Ishikawa (cell line): ENCODE results near the gene ARHGEF28.

Experiments
- CEBPB ChIP-seq: IDR thresholded peaks from 2 replicates; pipeline ENCODE4 v1.6.1; 2012
- CREB1 ChIP-seq: IDR thresholded peaks from 2 replicates; pipeline ENCODE4 v1.6.1; 2012; ENCODE audit warnings: low read depth
- EGR1 ChIP-seq: IDR thresholded peaks from 2 replicates; pipeline ENCODE4 v1.6.1; 2012
- EP300 ChIP-seq: IDR thresholded peaks from 2 replicates; pipeline ENCODE4 v1.6.1; 2012; ENCODE audit warnings: borderline replicate concordance
- FOXM1 ChIP-seq: IDR thresholded peaks from 2 replicates; pipeline ENCODE4 v1.6.1; 2012; ENCODE audit warnings: low read depth, borderline replicate concordance
- NFIC ChIP-seq: IDR thresholded peaks from 2 replicates; pipeline ENCODE4 v1.6.1; 2012
- RAD21 ChIP-seq: IDR thresholded peaks from 2 replicates; pipeline ENCODE4 v1.6.1; 2012; ENCODE audit warnings: low read depth
- TAF1 ChIP-seq: IDR thresholded peaks from 2 replicates; pipeline ENCODE4 v1.6.1; 2012; ENCODE audit warnings: low read depth, mild to moderate bottlenecking
- TCF12 ChIP-seq: IDR thresholded peaks from 2 replicates; pipeline ENCODE4 v1.6.1; 2012; ENCODE audit warnings: low read depth
- TEAD4 ChIP-seq: IDR thresholded peaks from 2 replicates; pipeline ENCODE4 v1.6.1; 2012
- YY1 ChIP-seq: IDR thresholded peaks from 2 replicates; pipeline ENCODE4 v1.6.1; 2012; ENCODE audit warnings: low read depth
- ZBTB7A ChIP-seq: IDR thresholded peaks from 2 replicates; pipeline ENCODE4 v1.6.1; 2012; ENCODE audit warnings: low read depth
- TF ChIP-seq, protein P1 (sequence below): IDR thresholded peaks from 2 replicates; pipeline ENCODE4 v1.6.1; 2012
- TF ChIP-seq, protein P2 (sequence below): IDR thresholded peaks from 2 replicates; pipeline ENCODE4 v1.6.1; 2012
- TF ChIP-seq, protein P3 (sequence below): IDR thresholded peaks from 2 replicates; pipeline ENCODE4 v1.6.1; 2012; ENCODE audit warnings: low read depth, mild to moderate bottlenecking

ARHGEF28 gene

DNA sequence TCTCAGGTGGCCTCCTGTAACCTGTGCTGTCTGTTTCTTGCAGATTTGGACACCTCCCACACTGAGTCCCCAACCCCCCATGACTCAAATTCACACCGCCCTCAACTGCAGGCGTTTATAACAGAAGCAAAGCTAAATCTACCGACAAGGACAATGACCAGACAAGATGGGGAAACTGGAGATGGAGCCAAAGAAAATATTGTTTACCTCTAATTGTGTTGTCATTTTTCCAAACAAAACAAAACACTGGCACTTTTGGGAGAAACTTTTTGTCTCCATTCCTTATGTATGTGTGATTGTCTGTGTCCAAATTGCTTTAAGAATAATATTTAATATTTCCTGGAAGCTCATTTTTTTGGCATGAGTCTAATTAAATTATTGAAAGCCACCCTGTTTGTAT, 314.8 kb downstream of the ARHGEF28 start:
- TF ChIP-seq CREB1: no peak
- TF ChIP-seq, protein P1, sequence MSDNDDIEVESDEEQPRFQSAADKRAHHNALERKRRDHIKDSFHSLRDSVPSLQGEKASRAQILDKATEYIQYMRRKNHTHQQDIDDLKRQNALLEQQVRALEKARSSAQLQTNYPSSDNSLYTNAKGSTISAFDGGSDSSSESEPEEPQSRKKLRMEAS: no peak
- TF ChIP-seq EGR1: no peak
- TF ChIP-seq, protein P2, sequence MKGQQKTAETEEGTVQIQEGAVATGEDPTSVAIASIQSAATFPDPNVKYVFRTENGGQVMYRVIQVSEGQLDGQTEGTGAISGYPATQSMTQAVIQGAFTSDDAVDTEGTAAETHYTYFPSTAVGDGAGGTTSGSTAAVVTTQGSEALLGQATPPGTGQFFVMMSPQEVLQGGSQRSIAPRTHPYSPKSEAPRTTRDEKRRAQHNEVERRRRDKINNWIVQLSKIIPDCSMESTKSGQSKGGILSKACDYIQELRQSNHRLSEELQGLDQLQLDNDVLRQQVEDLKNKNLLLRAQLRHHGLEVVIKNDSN: no peak
- no peak for TF ChIP-seq TAF1
- TF ChIP-seq CEBPB: no peak
- no peak for TF ChIP-seq ZBTB7A
- TF ChIP-seq TEAD4: no peak
- no peak for TF ChIP-seq RAD21
- TF ChIP-seq, protein P3, sequence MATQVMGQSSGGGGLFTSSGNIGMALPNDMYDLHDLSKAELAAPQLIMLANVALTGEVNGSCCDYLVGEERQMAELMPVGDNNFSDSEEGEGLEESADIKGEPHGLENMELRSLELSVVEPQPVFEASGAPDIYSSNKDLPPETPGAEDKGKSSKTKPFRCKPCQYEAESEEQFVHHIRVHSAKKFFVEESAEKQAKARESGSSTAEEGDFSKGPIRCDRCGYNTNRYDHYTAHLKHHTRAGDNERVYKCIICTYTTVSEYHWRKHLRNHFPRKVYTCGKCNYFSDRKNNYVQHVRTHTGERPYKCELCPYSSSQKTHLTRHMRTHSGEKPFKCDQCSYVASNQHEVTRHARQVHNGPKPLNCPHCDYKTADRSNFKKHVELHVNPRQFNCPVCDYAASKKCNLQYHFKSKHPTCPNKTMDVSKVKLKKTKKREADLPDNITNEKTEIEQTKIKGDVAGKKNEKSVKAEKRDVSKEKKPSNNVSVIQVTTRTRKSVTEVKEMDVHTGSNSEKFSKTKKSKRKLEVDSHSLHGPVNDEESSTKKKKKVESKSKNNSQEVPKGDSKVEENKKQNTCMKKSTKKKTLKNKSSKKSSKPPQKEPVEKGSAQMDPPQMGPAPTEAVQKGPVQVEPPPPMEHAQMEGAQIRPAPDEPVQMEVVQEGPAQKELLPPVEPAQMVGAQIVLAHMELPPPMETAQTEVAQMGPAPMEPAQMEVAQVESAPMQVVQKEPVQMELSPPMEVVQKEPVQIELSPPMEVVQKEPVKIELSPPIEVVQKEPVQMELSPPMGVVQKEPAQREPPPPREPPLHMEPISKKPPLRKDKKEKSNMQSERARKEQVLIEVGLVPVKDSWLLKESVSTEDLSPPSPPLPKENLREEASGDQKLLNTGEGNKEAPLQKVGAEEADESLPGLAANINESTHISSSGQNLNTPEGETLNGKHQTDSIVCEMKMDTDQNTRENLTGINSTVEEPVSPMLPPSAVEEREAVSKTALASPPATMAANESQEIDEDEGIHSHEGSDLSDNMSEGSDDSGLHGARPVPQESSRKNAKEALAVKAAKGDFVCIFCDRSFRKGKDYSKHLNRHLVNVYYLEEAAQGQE: no peak
- no peak for TF ChIP-seq NFIC
- no peak for TF ChIP-seq TCF12
- TF ChIP-seq FOXM1: no peak
- no peak for TF ChIP-seq EP300
- TF ChIP-seq YY1: no peak

DNA sequence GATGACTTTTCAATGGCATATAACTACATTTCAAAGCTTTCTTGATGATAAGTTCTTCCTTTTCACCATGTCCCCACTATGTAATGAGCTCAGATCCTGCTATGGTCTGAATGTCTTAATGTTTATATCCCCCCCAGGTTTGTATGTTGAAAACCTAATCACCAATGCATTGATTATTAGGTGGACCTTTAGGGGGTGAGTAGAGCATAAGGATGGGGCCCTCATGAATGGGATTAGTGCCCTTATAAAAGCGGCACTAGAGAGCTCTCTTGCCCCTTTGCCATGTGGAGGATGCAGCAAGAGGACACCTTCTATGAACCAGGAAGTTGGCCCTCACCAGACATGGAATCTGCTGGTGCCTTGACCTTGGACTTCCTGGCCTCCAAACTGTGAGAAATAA, 316.8 kb downstream of the ARHGEF28 start:
- TF ChIP-seq TEAD4 (no peak), CEBPB (no peak), ZBTB7A (no peak), FOXM1 (no peak), TAF1 (no peak), CREB1 (no peak), EGR1 (no peak), YY1 (no peak), RAD21 (no peak), EP300 (no peak), NFIC (no peak), TCF12 (no peak)
- TF ChIP-seq, protein P1: no peak
- TF ChIP-seq, protein P2: no peak
- TF ChIP-seq, protein P3: no peak

DNA sequence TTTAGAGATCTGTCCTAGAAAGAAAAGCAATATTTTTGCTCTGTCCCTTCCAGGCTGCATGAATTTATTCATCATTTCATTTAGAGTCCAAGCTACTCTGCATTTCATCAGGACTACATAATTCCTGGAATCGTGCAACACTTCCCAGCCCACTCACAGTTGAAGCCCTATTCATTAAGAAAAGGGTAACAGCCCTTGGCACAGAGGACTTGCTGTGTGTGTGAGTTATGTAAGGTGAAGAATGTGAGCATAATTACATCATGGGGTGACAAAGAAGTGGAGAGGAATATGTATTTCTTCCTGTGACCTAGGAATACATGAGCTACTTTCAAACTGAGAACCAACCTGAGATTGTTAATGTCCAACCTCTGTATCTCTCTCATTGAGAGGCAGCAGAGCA, 317.4 kb downstream of the ARHGEF28 start:
- TF ChIP-seq FOXM1: no peak
- no peak for TF ChIP-seq NFIC
- TF ChIP-seq, protein P1: no peak
- no peak for TF ChIP-seq EGR1
- no peak for TF ChIP-seq RAD21
- no peak for TF ChIP-seq CEBPB
- TF ChIP-seq TCF12: no peak
- TF ChIP-seq TAF1: no peak
- TF ChIP-seq, protein P2: no peak
- no peak for TF ChIP-seq TEAD4
- no peak for TF ChIP-seq EP300
- TF ChIP-seq CREB1: no peak
- no peak for TF ChIP-seq YY1
- TF ChIP-seq, protein P3: no peak
- no peak for TF ChIP-seq ZBTB7A

DNA sequence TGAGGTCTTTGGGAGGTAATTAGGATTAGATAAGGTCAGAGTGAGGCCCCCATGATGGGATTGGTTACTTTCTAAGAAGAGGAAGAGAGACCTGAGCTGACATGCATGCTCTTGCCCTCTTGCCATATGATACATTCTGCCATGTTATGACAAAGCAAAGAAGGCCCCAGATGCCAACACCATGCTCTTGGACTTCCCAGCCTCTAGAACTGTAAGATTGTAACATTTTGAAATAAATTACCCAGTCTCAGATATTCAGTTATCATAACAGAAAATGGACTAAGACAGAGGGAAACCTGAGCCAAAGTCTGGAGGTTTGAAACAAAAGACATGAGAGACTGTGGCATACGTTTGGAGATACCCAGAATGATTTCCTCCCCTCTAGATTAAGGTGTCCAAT, 318.6 kb downstream of the ARHGEF28 start:
- TF ChIP-seq TCF12: no peak
- no peak for TF ChIP-seq CEBPB
- no peak for TF ChIP-seq TAF1
- TF ChIP-seq, protein P3: no peak
- TF ChIP-seq, protein P2: no peak
- no peak for TF ChIP-seq CREB1
- no peak for TF ChIP-seq TEAD4
- no peak for TF ChIP-seq YY1
- no peak for TF ChIP-seq NFIC
- TF ChIP-seq, protein P1: no peak
- no peak for TF ChIP-seq EP300
- TF ChIP-seq ZBTB7A: no peak
- no peak for TF ChIP-seq FOXM1
